A673 (cell line): ENCODE results near the gene FGF21.

ENCODE experiments used
- EZH2 ChIP-seq: fragments of 200-600 bp; sonication (generic); IDR thresholded peaks from 2 replicates; pipeline ENCODE4 v1.6.1; 2017; ENCODE audit warnings: borderline replicate concordance, low read depth, mild to moderate bottlenecking, mixed read lengths, antibody characterized with exemption, low read length; ENCODE audit not compliant: poor library complexity, severe bottlenecking
- TF ChIP-seq, protein P1 (sequence below): fragments of 300-800, 200-600 bp; sonication (generic); conservative IDR thresholded peaks from 2 replicates; pipeline ENCODE4 v1.5.1; 2017; ENCODE audit warnings: low read depth, mild to moderate bottlenecking, antibody characterized with exemption, low read length, moderate library complexity, mixed read lengths

DNA sequence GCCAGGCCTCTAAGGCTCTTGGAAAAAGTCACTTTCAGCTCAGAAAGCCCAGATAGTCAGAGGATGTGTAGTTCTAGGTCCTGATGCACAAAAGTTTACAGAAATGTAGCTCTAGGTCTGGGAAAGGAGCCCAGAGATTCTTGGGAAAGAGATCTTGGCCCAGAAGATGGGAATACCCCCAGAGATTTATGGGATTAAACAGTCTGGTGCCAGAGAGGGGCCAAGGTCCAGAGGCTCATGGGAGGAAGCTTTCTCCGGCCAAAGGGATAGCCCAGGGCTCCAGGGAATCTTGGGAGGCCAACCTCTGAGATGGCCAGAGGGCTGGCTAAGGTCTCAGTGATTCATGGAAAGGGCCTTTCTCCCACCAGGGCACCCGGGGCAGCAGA is 40.4 kb downstream of the FGF21 start:
- TF ChIP-seq, protein P1, sequence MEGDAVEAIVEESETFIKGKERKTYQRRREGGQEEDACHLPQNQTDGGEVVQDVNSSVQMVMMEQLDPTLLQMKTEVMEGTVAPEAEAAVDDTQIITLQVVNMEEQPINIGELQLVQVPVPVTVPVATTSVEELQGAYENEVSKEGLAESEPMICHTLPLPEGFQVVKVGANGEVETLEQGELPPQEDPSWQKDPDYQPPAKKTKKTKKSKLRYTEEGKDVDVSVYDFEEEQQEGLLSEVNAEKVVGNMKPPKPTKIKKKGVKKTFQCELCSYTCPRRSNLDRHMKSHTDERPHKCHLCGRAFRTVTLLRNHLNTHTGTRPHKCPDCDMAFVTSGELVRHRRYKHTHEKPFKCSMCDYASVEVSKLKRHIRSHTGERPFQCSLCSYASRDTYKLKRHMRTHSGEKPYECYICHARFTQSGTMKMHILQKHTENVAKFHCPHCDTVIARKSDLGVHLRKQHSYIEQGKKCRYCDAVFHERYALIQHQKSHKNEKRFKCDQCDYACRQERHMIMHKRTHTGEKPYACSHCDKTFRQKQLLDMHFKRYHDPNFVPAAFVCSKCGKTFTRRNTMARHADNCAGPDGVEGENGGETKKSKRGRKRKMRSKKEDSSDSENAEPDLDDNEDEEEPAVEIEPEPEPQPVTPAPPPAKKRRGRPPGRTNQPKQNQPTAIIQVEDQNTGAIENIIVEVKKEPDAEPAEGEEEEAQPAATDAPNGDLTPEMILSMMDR, result no peak
- TF ChIP-seq EZH2, result no peak
